GM12864 (cell line): ENCODE data around the gene ANKRD22.

ENCODE experiments used
- DNase-seq: peaks from one replicate; pipeline ENCODE4 v3.0.0-alpha.2; 2011; ENCODE audit warnings: low read depth
- H3K4me3 ChIP-seq: 2 replicates; pipeline ENCODE4 v1.5.1; 2011; ENCODE audit warnings: mild to moderate bottlenecking, low read depth, low read length, control low read depth
- CTCF ChIP-seq: IDR thresholded peaks from 2 replicates; pipeline ENCODE4 v1.5.1; 2011; ENCODE audit warnings: low read depth, mild to moderate bottlenecking, moderate library complexity, low read length, control low read depth, inconsistent platforms; ENCODE audit errors: missing control alignments

Gene ANKRD22

GRCh38 chr10:88875081-88875480, 23.4 kb upstream of the ANKRD22 start:
- no peak overlapping the region for H3K4me3 ChIP-seq
- TF ChIP-seq CTCF: no peak
- no peak for DNase-seq

GRCh38 chr10:88874281-88874680, 22.6 kb upstream of the ANKRD22 start:
- no peak for DNase-seq
- no peak overlapping the region for H3K4me3 ChIP-seq
- no peak for TF ChIP-seq CTCF

- TF ChIP-seq CTCF: no peak
- no peak overlapping the region for H3K4me3 ChIP-seq
- DNase-seq: no peak
Observed at GRCh38 chr10:88873757-88874156, 22.1 kb upstream of the ANKRD22 start.

GRCh38 chr10:88870089-88870488, 18.4 kb upstream of the ANKRD22 start:
- H3K4me3 ChIP-seq: no peak overlapping the region
- DNase-seq: no peak
- no peak for TF ChIP-seq CTCF

- TF ChIP-seq CTCF: no peak
- DNase-seq: no peak
Observed at GRCh38 chr10:88866454-88866853, 14.8 kb upstream of the ANKRD22 start.

GRCh38 chr10:88865281-88865876, 13.7 kb upstream of the ANKRD22 start:
- no peak for DNase-seq
- no peak for TF ChIP-seq CTCF
- H3K4me3 ChIP-seq: no peak overlapping the region

More at GRCh38 chr10:88866454-88866853, 14.8 kb upstream of the ANKRD22 start:
- H3K4me3 ChIP-seq: no peak overlapping the region

- H3K4me3 ChIP-seq: no peak overlapping the region
- DNase-seq: no peak
- no peak for TF ChIP-seq CTCF
Observed at GRCh38 chr10:88861036-88861435, 9.4 kb upstream of the ANKRD22 start.
